WTC11 (cell line): ENCODE data around the gene HNRNPAB. TPM values are rescaled to one million over a fixed set of nuclear protein-coding genes. Genes with fewer than 3 reads are reported as not detected.

Source experiments
- ATAC-seq: fragments of 200-7000 bp; cut with Tn5 transposase; 2 replicates; pipeline ENCODE4 v1.10.0; 2021; ENCODE audit warnings: mild to moderate bottlenecking, moderate library complexity
- CTCF ChIA-PET: fragments of 300-600 bp; sonication (Branson Sonifier 250); formaldehyde crosslinking; loops from one replicate; lab custom pipeline; 2021; ENCODE audit warnings: antibody characterized with exemption; lab: Charles Lee
- POLR2A ChIA-PET: fragments of 350-600 bp; sonication (Branson Sonifier 250); formaldehyde crosslinking; loops from one replicate; lab custom pipeline; 2021; ENCODE audit warnings: antibody characterized with exemption; lab: Charles Lee
- DNase-seq: peaks from one replicate; pipeline ENCODE4 v3.0.0; 2021; ENCODE audit warnings: low spot score
- H3K27ac Mint-ChIP-seq: 2 replicates; pipeline ENCODE4 v1.8.0; 2021; ENCODE audit warnings: mixed read lengths
- H3K27me3 Mint-ChIP-seq: 2 replicates; pipeline ENCODE4 v1.8.0; 2021; ENCODE audit warnings: low read depth, mild to moderate bottlenecking, moderate library complexity, mixed read lengths
- H3K36me3 Mint-ChIP-seq: 2 replicates; pipeline ENCODE4 v1.8.0; 2021; ENCODE audit warnings: mixed read lengths
- H3K4me1 Mint-ChIP-seq: 2 replicates; pipeline ENCODE4 v1.8.0; 2022; ENCODE audit warnings: mixed read lengths
- H3K4me3 Mint-ChIP-seq: 2 replicates; pipeline ENCODE4 v1.8.0; 2021; ENCODE audit warnings: mild to moderate bottlenecking, moderate library complexity, mixed read lengths
- H3K9me3 Mint-ChIP-seq: 2 replicates; pipeline ENCODE4 v1.8.0; 2021; ENCODE audit warnings: mixed read lengths
- ATF2 ChIP-seq: sonication (generic); formaldehyde crosslinking; IDR thresholded peaks from 2 replicates; pipeline ENCODE4 v1.8.1; 2022; ENCODE audit warnings: low read depth, missing genetic modification reagents, borderline replicate concordance
- ELF4 ChIP-seq: sonication (generic); formaldehyde crosslinking; IDR thresholded peaks from 2 replicates; pipeline ENCODE4 v1.8.1; 2022; ENCODE audit warnings: low read depth, mild to moderate bottlenecking, moderate library complexity, missing genetic modification reagents
- FOXJ3 ChIP-seq: sonication (generic); formaldehyde crosslinking; IDR thresholded peaks from 2 replicates; pipeline ENCODE4 v1.9.0; 2021; ENCODE audit warnings: missing genetic modification reagents, mild to moderate bottlenecking, borderline replicate concordance
- GTF2I ChIP-seq: fragments of 250-450 bp; sonication (Bioruptor Pico); conservative IDR thresholded peaks from 2 replicates; pipeline ENCODE4 v1.4.0; 2021; ENCODE audit warnings: mild to moderate bottlenecking
- MAX ChIP-seq: sonication (generic); formaldehyde crosslinking; IDR thresholded peaks from 2 replicates; pipeline ENCODE4 v1.8.0; 2022; ENCODE audit warnings: mild to moderate bottlenecking, missing genetic modification reagents
- NR1H2 ChIP-seq: sonication (generic); formaldehyde crosslinking; IDR thresholded peaks from 2 replicates; pipeline ENCODE4 v1.9.0; 2021; ENCODE audit warnings: mild to moderate bottlenecking, moderate library complexity, missing genetic modification reagents
- NR3C1 ChIP-seq: sonication (generic); formaldehyde crosslinking; conservative IDR thresholded peaks from 2 replicates; pipeline ENCODE4 v1.8.1; 2023; ENCODE audit warnings: low read depth, mild to moderate bottlenecking, missing genetic modification reagents
- PRRX2 ChIP-seq: fragments of 250-450 bp; sonication (Bioruptor Pico); IDR thresholded peaks from 2 replicates; pipeline ENCODE4 v1.8.0; 2021; ENCODE audit warnings: mild to moderate bottlenecking
- RELA ChIP-seq: sonication (generic); formaldehyde crosslinking; IDR thresholded peaks from 2 replicates; pipeline ENCODE4 v1.8.1; 2022; ENCODE audit warnings: missing genetic modification reagents, mild to moderate bottlenecking, borderline replicate concordance
- RORB ChIP-seq: fragments of 250-450 bp; sonication (Bioruptor Pico); IDR thresholded peaks from 2 replicates; pipeline ENCODE4 v1.9.0; 2021; ENCODE audit warnings: mild to moderate bottlenecking
- ZBTB43 ChIP-seq: sonication (generic); formaldehyde crosslinking; IDR thresholded peaks from 2 replicates; pipeline ENCODE4 v1.8.1; 2023; ENCODE audit warnings: mild to moderate bottlenecking, missing genetic modification reagents
- ZNF121 ChIP-seq: sonication (generic); formaldehyde crosslinking; IDR thresholded peaks from 2 replicates; pipeline ENCODE4 v1.8.0; 2023; ENCODE audit warnings: missing genetic modification reagents
- ZNF138 ChIP-seq: sonication (generic); formaldehyde crosslinking; conservative IDR thresholded peaks from 2 replicates; pipeline ENCODE4 v1.8.1; 2022; ENCODE audit warnings: mild to moderate bottlenecking, moderate library complexity, missing genetic modification reagents
- ZNF416 ChIP-seq: fragments of 250-450 bp; sonication (Bioruptor Pico); IDR thresholded peaks from 2 replicates; pipeline ENCODE4 v1.9.0; 2021; ENCODE audit warnings: mild to moderate bottlenecking, inconsistent platforms
- ZNF671 ChIP-seq: fragments of 250-450 bp; sonication (Bioruptor Pico); IDR thresholded peaks from 2 replicates; pipeline ENCODE4 v1.8.0; 2021; ENCODE audit warnings: mild to moderate bottlenecking
- total RNA-seq: library from RNA; stranded (reverse); gene quantifications from 3 replicates; pipeline ENCODE4 v1.2.3, GENCODE V29; 2021
- TF ChIP-seq, protein P1 (sequence below): fragments of 250-450 bp; sonication (Bioruptor Pico); IDR thresholded peaks from 2 replicates; pipeline ENCODE4 v1.9.0; 2021; ENCODE audit warnings: moderate library complexity, mild to moderate bottlenecking, inconsistent platforms, borderline replicate concordance
- TF ChIP-seq, protein P2 (sequence below): sonication (generic); formaldehyde crosslinking; conservative IDR thresholded peaks from 2 replicates; pipeline ENCODE4 v1.8.1; 2022; ENCODE audit warnings: mild to moderate bottlenecking, missing genetic modification reagents
- TF ChIP-seq, protein P3 (sequence below): sonication (generic); formaldehyde crosslinking; IDR thresholded peaks from 2 replicates; pipeline ENCODE4 v1.8.1; 2023; ENCODE audit warnings: mild to moderate bottlenecking, missing genetic modification reagents, moderate library complexity
- TF ChIP-seq, protein P4 (sequence below): sonication (generic); formaldehyde crosslinking; IDR thresholded peaks from 2 replicates; pipeline ENCODE4 v1.8.1; 2022; ENCODE audit warnings: low read depth, mild to moderate bottlenecking, moderate library complexity, missing genetic modification reagents, borderline replicate concordance
- TF ChIP-seq, protein P5 (sequence below): fragments of 250-450 bp; sonication (Bioruptor Pico); IDR thresholded peaks from 2 replicates; pipeline ENCODE4 v1.8.0; 2021; ENCODE audit warnings: mild to moderate bottlenecking
- TF ChIP-seq, protein P6 (sequence below): sonication (generic); formaldehyde crosslinking; IDR thresholded peaks from 2 replicates; pipeline ENCODE4 v1.8.1; 2023; ENCODE audit warnings: mild to moderate bottlenecking, moderate library complexity, missing genetic modification reagents

Gene HNRNPAB
- total RNA-seq, 1 experiment from 2014 or later: 457 TPM

DNA sequence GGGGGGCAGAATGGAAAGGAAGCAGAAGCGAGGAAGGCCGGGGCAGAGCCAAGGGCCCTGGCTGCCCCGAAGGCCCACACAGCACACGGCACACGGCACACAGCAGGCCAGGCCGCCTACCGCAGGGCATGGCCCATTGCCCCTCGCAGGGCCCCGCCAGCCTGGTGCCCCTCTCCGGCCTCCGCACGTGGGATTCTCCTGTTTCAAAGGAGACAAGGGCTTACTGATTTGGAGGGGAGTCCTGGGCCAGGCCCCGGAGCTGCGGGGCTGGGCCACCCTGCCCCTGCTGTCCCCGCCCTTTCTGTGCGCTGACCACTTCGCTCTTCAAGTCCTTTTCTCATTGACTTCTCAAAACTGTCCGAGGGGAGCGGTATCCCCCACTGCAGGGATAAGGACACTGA is 36.0 kb downstream of the HNRNPAB start:
- Mint-ChIP-seq H3K4me3 (no peak overlapping the region), H3K36me3 (no peaks in the 10 kb centered on the region), H3K27ac (no peak overlapping the region), H3K9me3 (no peaks in the 10 kb centered on the region), H3K4me1 (peaks cover 7% of the 10 kb centered on the region), H3K27me3 (no peaks in the 10 kb centered on the region)
- DNase-seq: no peak
- no peak for ATAC-seq
- POLR2A ChIA-PET: interaction anchor here (0.6 kb wide), 1 partner anchor 561 kb away, joined by 6 read pairs; no protein-coding TSS in a partner anchor
- TF ChIP-seq, protein P1, sequence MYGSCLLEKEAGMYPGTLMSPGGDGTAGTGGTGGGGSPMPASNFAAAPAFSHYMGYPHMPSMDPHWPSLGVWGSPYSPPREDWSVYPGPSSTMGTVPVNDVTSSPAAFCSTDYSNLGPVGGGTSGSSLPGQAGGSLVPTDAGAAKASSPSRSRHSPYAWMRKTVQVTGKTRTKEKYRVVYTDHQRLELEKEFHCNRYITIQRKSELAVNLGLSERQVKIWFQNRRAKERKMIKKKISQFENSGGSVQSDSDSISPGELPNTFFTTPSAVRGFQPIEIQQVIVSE: no peak
- no peak for TF ChIP-seq GTF2I
- no peak for TF ChIP-seq ZNF138
- no peak for TF ChIP-seq ELF4 (CRISPR knock-in tag)
- no peak for TF ChIP-seq ZBTB43 (CRISPR knock-in tag)
- TF ChIP-seq PRRX2 (CRISPR knock-in tag): no peak
- TF ChIP-seq, protein P2, sequence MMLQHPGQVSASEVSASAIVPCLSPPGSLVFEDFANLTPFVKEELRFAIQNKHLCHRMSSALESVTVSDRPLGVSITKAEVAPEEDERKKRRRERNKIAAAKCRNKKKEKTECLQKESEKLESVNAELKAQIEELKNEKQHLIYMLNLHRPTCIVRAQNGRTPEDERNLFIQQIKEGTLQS (CRISPR knock-in tag): no peak
- TF ChIP-seq NR3C1 (CRISPR knock-in tag): no peak
- TF ChIP-seq NR1H2 (CRISPR knock-in tag): no peak
- no peak for TF ChIP-seq MAX
- no peak for TF ChIP-seq ATF2 (CRISPR knock-in tag)
- TF ChIP-seq, protein P3, sequence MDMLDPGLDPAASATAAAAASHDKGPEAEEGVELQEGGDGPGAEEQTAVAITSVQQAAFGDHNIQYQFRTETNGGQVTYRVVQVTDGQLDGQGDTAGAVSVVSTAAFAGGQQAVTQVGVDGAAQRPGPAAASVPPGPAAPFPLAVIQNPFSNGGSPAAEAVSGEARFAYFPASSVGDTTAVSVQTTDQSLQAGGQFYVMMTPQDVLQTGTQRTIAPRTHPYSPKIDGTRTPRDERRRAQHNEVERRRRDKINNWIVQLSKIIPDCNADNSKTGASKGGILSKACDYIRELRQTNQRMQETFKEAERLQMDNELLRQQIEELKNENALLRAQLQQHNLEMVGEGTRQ: no peak
- TF ChIP-seq RORB: no peak
- TF ChIP-seq, protein P4, sequence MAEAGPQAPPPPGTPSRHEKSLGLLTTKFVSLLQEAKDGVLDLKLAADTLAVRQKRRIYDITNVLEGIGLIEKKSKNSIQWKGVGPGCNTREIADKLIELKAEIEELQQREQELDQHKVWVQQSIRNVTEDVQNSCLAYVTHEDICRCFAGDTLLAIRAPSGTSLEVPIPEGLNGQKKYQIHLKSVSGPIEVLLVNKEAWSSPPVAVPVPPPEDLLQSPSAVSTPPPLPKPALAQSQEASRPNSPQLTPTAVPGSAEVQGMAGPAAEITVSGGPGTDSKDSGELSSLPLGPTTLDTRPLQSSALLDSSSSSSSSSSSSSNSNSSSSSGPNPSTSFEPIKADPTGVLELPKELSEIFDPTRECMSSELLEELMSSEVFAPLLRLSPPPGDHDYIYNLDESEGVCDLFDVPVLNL: no peak
- no peak for TF ChIP-seq ZNF416
- no peak for TF ChIP-seq FOXJ3 (CRISPR knock-in tag)
- TF ChIP-seq RELA (CRISPR knock-in tag): no peak
- TF ChIP-seq, protein P5, sequence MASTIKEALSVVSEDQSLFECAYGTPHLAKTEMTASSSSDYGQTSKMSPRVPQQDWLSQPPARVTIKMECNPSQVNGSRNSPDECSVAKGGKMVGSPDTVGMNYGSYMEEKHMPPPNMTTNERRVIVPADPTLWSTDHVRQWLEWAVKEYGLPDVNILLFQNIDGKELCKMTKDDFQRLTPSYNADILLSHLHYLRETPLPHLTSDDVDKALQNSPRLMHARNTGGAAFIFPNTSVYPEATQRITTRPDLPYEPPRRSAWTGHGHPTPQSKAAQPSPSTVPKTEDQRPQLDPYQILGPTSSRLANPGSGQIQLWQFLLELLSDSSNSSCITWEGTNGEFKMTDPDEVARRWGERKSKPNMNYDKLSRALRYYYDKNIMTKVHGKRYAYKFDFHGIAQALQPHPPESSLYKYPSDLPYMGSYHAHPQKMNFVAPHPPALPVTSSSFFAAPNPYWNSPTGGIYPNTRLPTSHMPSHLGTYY (CRISPR knock-in tag): no peak
- TF ChIP-seq ZNF671 (CRISPR knock-in tag): no peak
- CTCF ChIA-PET: no interaction called here

GRCh38 chr5:178240766-178241165 is 36.4 kb downstream of the HNRNPAB start:
- TF ChIP-seq, protein P6, sequence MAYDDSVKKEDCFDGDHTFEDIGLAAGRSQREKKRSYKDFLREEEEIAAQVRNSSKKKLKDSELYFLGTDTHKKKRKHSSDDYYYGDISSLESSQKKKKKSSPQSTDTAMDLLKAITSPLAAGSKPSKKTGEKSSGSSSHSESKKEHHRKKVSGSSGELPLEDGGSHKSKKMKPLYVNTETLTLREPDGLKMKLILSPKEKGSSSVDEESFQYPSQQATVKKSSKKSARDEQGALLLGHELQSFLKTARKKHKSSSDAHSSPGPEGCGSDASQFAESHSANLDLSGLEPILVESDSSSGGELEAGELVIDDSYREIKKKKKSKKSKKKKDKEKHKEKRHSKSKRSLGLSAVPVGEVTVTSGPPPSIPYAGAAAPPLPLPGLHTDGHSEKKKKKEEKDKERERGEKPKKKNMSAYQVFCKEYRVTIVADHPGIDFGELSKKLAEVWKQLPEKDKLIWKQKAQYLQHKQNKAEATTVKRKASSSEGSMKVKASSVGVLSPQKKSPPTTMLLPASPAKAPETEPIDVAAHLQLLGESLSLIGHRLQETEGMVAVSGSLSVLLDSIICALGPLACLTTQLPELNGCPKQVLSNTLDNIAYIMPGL (CRISPR knock-in tag): no peak
- TF ChIP-seq ZNF121 (CRISPR knock-in tag): peak; percentile 46; the same call in 1 of the 2 replicates
- peaks cover 7% of the 10 kb centered on the region for H3K4me1 Mint-ChIP-seq
- no peaks in the 10 kb centered on the region for H3K36me3 Mint-ChIP-seq
- ChIA-PET CTCF (no interaction called here), POLR2A (interaction anchor here (0.6 kb wide), 1 partner anchor 560 kb away, joined by 6 read pairs; no protein-coding TSS in a partner anchor)
- no peaks in the 10 kb centered on the region for H3K9me3 Mint-ChIP-seq
- H3K27ac Mint-ChIP-seq: no peak overlapping the region
- H3K4me3 Mint-ChIP-seq: no peak overlapping the region
- no peaks in the 10 kb centered on the region for H3K27me3 Mint-ChIP-seq
- no peak for ATAC-seq
- no peak for DNase-seq
